Small intestine (tissue), 7 donors: ENCODE measurements around the gene TMEM198. TPM values are rescaled to one million over a fixed set of nuclear protein-coding genes. Genes with fewer than 3 reads are reported as not detected.
A peak's percentile ranks its signal among the peaks of the same experiment; 100 is the strongest.

ENCODE experiments used
- DNase-seq, 2 donors: peaks; one replicate each; pipeline versions ENCODE4 v3.0.0 to v3.0.0-alpha.2; 2013
- FAIRE-seq: peaks from 2 replicates; lab custom pipeline; 2012; peaks lifted over from hg19 to GRCh38; lab: Jason Lieb, UNC
- H3K27ac ChIP-seq, 3 donors: one replicate each; pipeline ENCODE4 v1.5.1; 2013; ENCODE audit warnings: low read length in 2 of 3, mild to moderate bottlenecking in 2 of 3, control low read depth in 1 of 3, inconsistent platforms in 1 of 3, low read depth in 1 of 3, moderate library complexity in 1 of 3
- H3K27me3 ChIP-seq, 3 donors: one replicate each; pipeline ENCODE4 v1.6.1; 2013; ENCODE audit warnings: low read length in 3 of 3, inconsistent platforms in 1 of 3; ENCODE audit not compliant: control insufficient read depth in 3 of 3, insufficient read depth in 3 of 3
- H3K36me3 ChIP-seq, 3 donors: one replicate each; pipeline ENCODE4 v1.6.1; 2013; ENCODE audit warnings: low read length in 3 of 3, inconsistent platforms in 1 of 3, low read depth in 1 of 3, mild to moderate bottlenecking in 1 of 3, moderate library complexity in 1 of 3; ENCODE audit not compliant: control insufficient read depth in 3 of 3, insufficient read depth in 2 of 3
- H3K4me1 ChIP-seq, 3 donors: one replicate each; pipeline ENCODE4 v1.6.1; 2013; ENCODE audit warnings: low read length in 2 of 3, inconsistent platforms in 1 of 3, low read depth in 1 of 3, mild to moderate bottlenecking in 1 of 3, moderate library complexity in 1 of 3; ENCODE audit not compliant: control insufficient read depth in 3 of 3, insufficient read depth in 2 of 3
- H3K4me3 ChIP-seq, 3 donors: one replicate each; pipeline ENCODE4 v1.5.1; 2013; ENCODE audit warnings: low read length in 3 of 3, control low read depth in 1 of 3, inconsistent platforms in 1 of 3, low read depth in 1 of 3, mild to moderate bottlenecking in 1 of 3, moderate library complexity in 1 of 3
- H3K9me3 ChIP-seq, 2 donors: one replicate each; pipeline ENCODE4 v1.6.1; 2013; ENCODE audit warnings: low read depth in 1 of 2, low read length in 1 of 2; ENCODE audit not compliant: control insufficient read depth in 2 of 2, insufficient read depth in 1 of 2
- WGBS, 3 donors: extraction: QIAGEN DNeasy Blood & Tissue Kit; methylation state at CpG; one replicate each; pipeline ENCODE4 v1.1.7; 2013; 5-methylcytosine and 5-hydroxymethylcytosine counted together
- polyA plus RNA-seq, 4 donors: library from polyadenylated mRNA; stranded (reverse) in 3 of 4; unstranded in 1 of 4; fragments of 200-250 nt in 3 of 4; fragments of 120-200 nt in 1 of 4; gene quantifications; one replicate each; pipeline versions ENCODE4 v1.2.1 to v1.2.3, GENCODE V29; 2013
- donor health status: healthy with polysubstance abuse.
- donor health status: control.
- donor health status: control.
- donor health status: Bipolar disorder and iron deficiency.
- donor health status: healthy.

TMEM198 gene
- polyA plus RNA-seq, 4 donors: 1.8 to 23.5 (median 14.8) TPM

GRCh38 chr2:219498280-219499057 lies 45.4 kb upstream of the TMEM198 start, which contains the start of gene GMPPA:
TSS of gene GMPPA (plus strand) at chr2:219498891. CDS start at chr2:219499976, 1,085 bp downstream.
- Histone ChIP-seq H3K36me3 (peaks cover 0 to 23% (median 0%) of the 10 kb centered on the region in 3 donors), H3K9me3 (no peaks in the 10 kb centered on the region), H3K4me3 (peak within 1 kb of the TSS; percentile 69 to 79 (median 77)), H3K4me1 (peaks cover 4 to 55% (median 7%) of the 10 kb centered on the region in 3 donors), H3K27ac (peak within 1 kb of the TSS; percentile 94 to 99 (median 99)), H3K27me3 (peaks cover 0 to 48% (median 7%) of the 10 kb centered on the region in 3 donors)
- DNase-seq (peak; percentile 99), FAIRE-seq (no peak)
- 0 to 1% (median 1%) methylated on average over 49 of the region's 49 CpGs for WGBS, 3 donors

- H3K4me1 ChIP-seq: peaks cover 4 to 55% (median 7%) of the 10 kb centered on the region in 3 donors
- 0% methylated on average over 3 of the region's 3 CpGs for WGBS, 3 donors
- H3K27ac ChIP-seq: peak overlapping the region; percentile 41 to 94 (median 70)
- H3K27me3 ChIP-seq: peaks cover 0 to 43% (median 3%) of the 10 kb centered on the region in 3 donors
- H3K9me3 ChIP-seq: no peaks in the 10 kb centered on the region
- no peak for FAIRE-seq
- peak overlapping the region; percentile 69 to 79 (median 77) for H3K4me3 ChIP-seq
- DNase-seq: no peak
- peaks cover 3 to 28% (median 3%) of the 10 kb centered on the region in 3 donors for H3K36me3 ChIP-seq
Measured at GRCh38 chr2:219499058-219499307, 44.8 kb upstream of the TMEM198 start.

GRCh38 chr2:219499555-219499954 lies 44.3 kb upstream of the TMEM198 start:
- 48 to 70% (median 65%) methylated on average over 1 of the region's 1 CpG for WGBS, 3 donors
- FAIRE-seq (no peak), DNase-seq (no peak)
- Histone ChIP-seq H3K9me3 (no peaks in the 10 kb centered on the region), H3K27ac (no peak overlapping the region), H3K36me3 (peaks cover 3 to 34% (median 4%) of the 10 kb centered on the region in 3 donors), H3K4me1 (peaks cover 4 to 55% (median 7%) of the 10 kb centered on the region in 3 donors), H3K27me3 (peaks cover 0 to 38% (median 3%) of the 10 kb centered on the region in 3 donors), H3K4me3 (peak overlapping the region in 2 of 3 donors; percentile 77 to 79)

- H3K36me3 ChIP-seq: peaks cover 3 to 40% (median 4%) of the 10 kb centered on the region in 3 donors
- peaks cover 4 to 55% (median 7%) of the 10 kb centered on the region in 3 donors for H3K4me1 ChIP-seq
- no peak for FAIRE-seq
- H3K27me3 ChIP-seq: peaks cover 0 to 32% (median 3%) of the 10 kb centered on the region in 3 donors
- H3K9me3 ChIP-seq: no peaks in the 10 kb centered on the region
- no peak for DNase-seq
- H3K27ac ChIP-seq: no peak overlapping the region
- WGBS, 3 donors: 90 to 96% (median 95%) methylated on average over 2 of the region's 2 CpGs
- H3K4me3 ChIP-seq: no peak overlapping the region
Measured at GRCh38 chr2:219500135-219500534, 43.7 kb upstream of the TMEM198 start.

- DNase-seq (no peak), FAIRE-seq (no peak)
- 94 to 99% (median 95%) methylated on average over 14 of the region's 14 CpGs for WGBS, 3 donors
- Histone ChIP-seq H3K27ac (peak overlapping the region in 1 of 3 donors; percentile 46), H3K9me3 (no peaks in the 10 kb centered on the region), H3K4me1 (peaks cover 4 to 41% (median 7%) of the 10 kb centered on the region in 3 donors), H3K36me3 (peaks cover 4 to 57% (median 9%) of the 10 kb centered on the region in 3 donors), H3K4me3 (no peak overlapping the region), H3K27me3 (peaks cover 0 to 15% (median 0%) of the 10 kb centered on the region in 3 donors)
Measured at GRCh38 chr2:219501849-219502248, 42.0 kb upstream of the TMEM198 start.

- H3K36me3 ChIP-seq: peaks cover 4 to 64% (median 9%) of the 10 kb centered on the region in 3 donors
- H3K9me3 ChIP-seq: no peaks in the 10 kb centered on the region
- FAIRE-seq: no peak
- H3K27me3 ChIP-seq: peaks cover 0 to 7% (median 0%) of the 10 kb centered on the region in 3 donors
- H3K27ac ChIP-seq: no peak overlapping the region
- no peak overlapping the region for H3K4me3 ChIP-seq
- peaks cover 4 to 33% (median 7%) of the 10 kb centered on the region in 3 donors for H3K4me1 ChIP-seq
- no peak for DNase-seq
Measured at GRCh38 chr2:219502618-219503017, 41.2 kb upstream of the TMEM198 start.

- H3K4me3 ChIP-seq: no peak overlapping the region
- no peaks in the 10 kb centered on the region for H3K9me3 ChIP-seq
- no peak overlapping the region for H3K27ac ChIP-seq
- FAIRE-seq: no peak
- H3K4me1 ChIP-seq: peaks cover 0 to 23% (median 2%) of the 10 kb centered on the region in 3 donors
- no peak for DNase-seq
- 88 to 89% (median 89%) methylated on average over 9 of the region's 9 CpGs for WGBS, 3 donors
- peaks cover 0 to 15% (median 5%) of the 10 kb centered on the region in 3 donors for H3K27me3 ChIP-seq
- peaks cover 4 to 71% (median 9%) of the 10 kb centered on the region in 3 donors for H3K36me3 ChIP-seq
Measured at GRCh38 chr2:219505585-219505984, 38.2 kb upstream of the TMEM198 start.

GRCh38 chr2:219506153-219506801 lies 37.6 kb upstream of the TMEM198 start:
- H3K4me1 ChIP-seq: peaks cover 0 to 20% (median 2%) of the 10 kb centered on the region in 3 donors
- H3K27me3 ChIP-seq: peaks cover 0 to 22% (median 11%) of the 10 kb centered on the region in 3 donors
- FAIRE-seq (no peak), DNase-seq (no peak)
- WGBS, 3 donors: 87 to 88% (median 87%) methylated on average over 23 of the region's 23 CpGs
- H3K27ac ChIP-seq: no peak overlapping the region
- H3K4me3 ChIP-seq: no peak overlapping the region
- peaks cover 0 to 4% of the 10 kb centered on the region in 2 donors for H3K9me3 ChIP-seq
- peaks cover 4 to 66% (median 9%) of the 10 kb centered on the region in 3 donors for H3K36me3 ChIP-seq
